HuH-7.5 (cell line): ENCODE data around the gene MAPK11.
A peak's percentile ranks its signal among the peaks of the same experiment; 100 is the strongest.
"Not testable (repeated sequence)": the region's sequence is repeated elsewhere in the genome, so short reads cannot be mapped to it uniquely, and the experiment has no call there.

Experiments
- DNase-seq: peaks from one replicate; pipeline ENCODE4 v3.0.0; 2011; ENCODE audit warnings: low spot score

The MAPK11 gene

DNA sequence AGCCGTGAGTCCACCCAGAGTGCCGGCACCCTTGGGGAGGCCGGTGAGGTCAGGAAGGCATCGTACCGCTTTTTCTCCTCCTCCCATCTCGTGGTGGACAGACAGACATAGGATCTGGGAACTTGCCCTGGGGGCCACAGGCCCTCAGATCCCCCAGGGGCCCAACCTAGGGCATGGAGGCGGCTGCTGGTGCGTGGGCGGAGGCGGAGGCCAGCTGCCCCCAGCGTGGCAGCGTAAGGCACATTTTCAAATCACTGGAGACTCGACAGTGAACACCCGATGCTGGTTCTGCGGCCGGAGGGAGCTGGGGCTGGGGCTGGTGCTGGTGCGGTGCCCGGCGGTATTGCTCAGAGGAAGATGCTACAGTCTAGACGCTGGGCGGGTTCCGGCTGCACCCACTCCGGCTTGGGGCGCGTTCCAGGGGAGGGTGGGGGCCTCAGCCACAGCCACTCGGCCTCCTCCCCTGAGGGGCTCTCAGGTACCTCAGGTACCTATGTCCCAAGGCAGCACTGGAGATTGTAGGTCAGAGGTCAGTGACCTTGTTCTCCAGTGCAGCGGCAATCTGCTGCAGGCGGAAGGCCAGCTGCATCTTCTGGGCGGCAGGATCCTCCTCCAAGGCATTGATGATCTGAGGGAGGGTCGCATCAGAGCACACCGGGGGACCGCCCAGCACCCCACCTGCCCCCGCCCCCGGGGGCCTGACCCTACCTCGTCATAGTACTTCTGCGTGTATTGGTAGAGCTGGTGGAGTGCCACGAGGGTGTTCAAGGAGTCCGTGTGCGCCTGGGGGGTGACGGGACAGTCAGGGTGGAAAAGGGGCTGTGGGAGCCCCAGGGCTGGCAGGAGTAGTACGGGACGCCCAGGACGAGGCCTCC is 5.2 kb upstream of the MAPK11 start:
- DNase-seq: no peak

DNA sequence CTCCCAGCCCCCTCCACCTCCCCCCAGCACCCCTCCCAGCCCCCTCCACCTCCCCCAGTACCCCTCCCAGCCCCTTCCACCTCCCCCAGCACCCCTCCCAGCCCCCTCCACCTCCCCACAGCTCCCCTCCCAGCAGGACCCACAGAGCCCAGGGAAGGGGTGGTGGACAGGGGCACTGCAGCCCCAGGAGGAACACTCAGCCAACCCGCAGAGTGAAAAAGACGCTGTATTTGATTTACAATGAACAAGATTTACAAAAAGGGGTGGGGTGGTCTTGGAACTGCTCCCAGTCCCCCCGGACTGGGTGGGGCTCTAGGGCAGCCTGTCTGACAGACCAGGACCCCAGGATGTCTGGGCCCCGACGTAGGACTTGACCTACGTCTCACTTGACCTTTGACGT is 4.6 kb upstream of the MAPK11 start:
- no peak for DNase-seq

DNA sequence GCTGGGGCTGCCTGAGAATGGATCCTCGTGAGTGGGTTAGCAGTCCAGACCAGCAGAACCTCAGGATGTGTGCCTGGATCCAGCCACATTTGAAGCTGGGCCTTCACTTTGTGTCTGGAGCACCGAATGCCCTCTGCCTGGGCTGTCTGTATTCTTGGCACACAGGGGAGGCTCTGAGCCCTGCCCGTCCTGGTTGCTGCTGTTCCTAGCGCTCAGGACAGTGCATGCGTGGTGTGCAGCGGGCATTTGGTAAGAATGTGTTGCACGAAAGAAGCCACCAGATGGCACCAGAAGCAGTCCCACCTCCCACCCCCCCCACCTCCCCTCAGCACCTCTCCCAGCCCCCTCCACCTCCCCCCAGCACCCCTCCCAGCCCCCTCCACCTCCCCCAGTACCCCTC is 4.1 kb upstream of the MAPK11 start:
- DNase-seq: peak; percentile 89

DNA sequence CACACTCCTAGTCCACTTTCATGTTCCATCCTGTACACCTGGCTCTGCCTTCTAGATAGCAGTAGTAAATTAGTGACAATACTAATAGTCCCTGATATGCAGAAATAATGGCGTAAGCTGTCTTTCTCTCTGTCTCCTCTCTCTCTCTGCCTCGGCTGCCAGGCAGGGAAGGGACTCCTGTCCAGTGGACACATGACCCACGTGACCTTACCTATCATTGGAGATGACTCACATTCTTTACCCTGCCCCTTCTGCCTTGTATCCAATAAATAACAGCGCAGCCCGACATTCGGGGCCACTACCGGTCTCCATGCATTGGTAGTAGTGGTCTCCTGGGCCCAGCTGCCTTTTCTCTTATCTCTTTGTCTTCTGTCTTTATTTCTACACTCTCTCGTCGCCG is 3.6 kb upstream of the MAPK11 start:
- DNase-seq: not testable (repeated sequence)

DNA sequence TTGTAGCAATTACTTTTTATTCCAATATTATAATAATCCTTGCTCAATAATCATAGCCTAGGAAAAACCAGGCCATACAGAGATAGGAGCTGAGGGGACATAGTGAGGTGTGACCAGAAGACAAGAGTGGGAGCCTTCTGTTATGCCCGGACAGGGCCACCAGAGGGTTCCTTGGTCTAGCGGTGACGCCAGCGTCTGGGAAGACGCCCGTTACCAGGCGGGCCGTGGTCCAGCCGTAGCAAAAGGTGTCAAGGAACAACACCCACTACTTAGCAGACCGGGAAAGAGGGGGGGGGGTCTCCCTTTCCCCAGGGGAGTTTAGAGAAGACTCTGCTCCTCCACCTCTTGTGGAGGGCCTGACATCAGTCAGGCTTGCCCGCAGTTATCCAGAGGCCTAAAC is 3.2 kb upstream of the MAPK11 start:
- DNase-seq: not testable (repeated sequence)

DNA sequence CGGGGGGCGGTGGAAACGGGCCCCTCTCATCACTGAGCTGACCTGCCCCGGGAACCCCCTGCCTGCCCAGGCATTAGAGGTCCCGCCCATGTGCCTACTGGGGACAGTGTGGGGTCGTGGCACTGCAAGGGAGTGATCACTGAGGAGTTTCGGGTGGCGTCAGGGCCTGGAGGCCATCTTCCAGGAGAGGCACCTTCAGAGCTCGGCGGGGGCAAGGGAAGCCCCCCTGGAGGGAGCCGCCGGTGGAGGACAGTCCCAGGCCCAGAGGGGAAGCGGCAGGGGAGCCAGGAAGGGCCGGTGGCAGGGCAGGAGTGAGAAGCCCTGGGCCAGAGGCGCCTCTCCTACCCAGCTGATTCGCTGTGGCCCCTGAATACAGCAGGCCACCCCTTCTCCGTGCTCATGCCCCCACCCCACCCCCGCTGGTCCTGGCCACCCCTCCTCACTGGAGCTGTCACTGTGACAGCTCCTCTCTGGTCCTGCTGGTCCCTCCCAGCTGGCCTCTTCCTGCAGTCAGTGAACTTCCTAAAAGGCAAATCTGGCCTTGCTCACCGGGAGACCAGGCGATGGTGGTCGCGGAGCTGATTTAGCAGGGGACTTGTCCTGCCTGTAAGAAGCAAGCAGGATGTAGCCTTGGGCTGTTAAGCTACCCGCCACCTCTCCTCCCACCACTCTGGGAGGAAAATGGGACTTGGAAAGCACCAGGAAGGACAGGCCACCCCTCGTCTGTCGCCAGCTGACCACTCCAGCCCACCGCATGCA is 2.0 kb upstream of the MAPK11 start:
- DNase-seq: no peak

DNA sequence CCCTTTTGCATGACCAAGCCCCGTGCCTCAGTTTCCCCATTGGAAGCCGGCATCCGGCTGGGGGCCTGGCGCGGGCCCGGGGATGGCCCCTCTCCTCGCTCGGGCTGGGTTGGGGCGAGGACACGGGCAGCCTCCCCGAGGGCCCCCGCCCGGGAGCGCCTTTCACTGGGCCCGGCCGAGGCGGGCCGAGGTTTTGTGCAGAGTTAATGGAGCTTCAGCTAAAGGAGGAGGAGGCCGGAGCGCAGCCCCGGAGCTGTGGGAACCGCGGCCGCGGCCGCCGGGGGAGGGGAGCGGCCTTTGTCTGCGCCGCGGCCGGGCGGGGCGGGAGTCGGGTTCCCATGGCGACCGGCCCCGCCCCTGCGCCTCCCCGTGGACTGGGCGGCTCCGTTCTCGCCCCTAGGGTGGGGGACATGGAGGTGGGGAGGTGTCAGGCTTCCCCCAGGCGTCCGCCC is 1.4 kb upstream of the MAPK11 start:
- peak; percentile 93 for DNase-seq

DNA sequence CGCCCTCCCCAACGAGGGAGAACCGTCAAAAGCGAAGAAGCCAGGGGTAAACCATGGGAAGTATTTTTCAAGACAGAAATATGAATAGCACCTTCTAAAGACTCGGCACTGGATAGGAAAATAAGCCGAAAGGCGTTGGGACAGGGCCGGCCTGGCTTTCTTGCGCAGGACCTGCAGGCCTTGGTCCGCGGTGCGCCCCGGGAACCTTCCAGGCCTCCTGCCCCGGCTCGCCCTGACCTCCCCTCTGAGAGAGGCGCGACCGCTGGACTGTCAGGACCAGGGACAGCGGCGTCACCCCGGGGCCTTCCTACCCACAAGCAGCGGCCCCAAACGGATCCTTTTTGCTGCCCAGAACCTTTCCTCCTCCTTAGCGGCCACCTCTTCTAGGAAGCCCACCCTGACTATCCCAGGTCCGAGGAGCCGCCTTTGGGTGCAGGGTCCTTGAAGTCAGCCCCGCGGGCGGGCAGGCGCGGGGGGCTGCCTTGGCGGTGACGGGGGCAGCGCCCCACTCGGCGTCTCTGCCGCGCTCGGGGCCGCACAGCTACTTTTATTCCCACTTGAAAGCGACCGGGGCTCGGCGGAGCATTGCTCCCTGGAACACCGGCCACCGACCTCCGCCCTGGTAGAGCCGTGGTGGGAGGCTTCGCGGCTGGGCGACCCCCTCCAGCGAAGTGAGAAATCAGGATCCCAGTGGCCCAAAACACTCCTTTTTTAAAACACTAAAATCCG is 650 bp upstream of the MAPK11 start:
- DNase-seq: peak; percentile 97

DNA sequence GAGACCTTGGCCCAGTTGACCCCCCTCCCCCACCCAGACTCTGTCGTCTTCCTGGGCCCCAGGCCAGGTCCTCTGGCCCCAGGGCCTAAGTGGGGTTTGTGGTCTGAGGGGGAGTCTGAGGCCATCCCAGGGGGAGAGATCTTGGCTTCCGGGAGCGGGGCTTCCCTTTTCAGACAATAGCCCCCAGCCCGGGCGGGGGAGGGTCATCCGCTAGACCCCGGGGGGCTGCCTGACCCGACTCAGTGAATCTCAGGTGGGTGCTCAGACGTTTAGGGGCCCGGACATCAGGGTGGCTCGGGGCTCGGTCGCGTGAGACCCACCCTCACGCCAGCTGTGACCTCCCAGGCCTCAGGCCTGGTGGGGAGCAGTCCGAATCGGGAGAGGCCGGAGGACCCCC is 609 bp downstream of the MAPK11 start:
- DNase-seq: no peak

DNA sequence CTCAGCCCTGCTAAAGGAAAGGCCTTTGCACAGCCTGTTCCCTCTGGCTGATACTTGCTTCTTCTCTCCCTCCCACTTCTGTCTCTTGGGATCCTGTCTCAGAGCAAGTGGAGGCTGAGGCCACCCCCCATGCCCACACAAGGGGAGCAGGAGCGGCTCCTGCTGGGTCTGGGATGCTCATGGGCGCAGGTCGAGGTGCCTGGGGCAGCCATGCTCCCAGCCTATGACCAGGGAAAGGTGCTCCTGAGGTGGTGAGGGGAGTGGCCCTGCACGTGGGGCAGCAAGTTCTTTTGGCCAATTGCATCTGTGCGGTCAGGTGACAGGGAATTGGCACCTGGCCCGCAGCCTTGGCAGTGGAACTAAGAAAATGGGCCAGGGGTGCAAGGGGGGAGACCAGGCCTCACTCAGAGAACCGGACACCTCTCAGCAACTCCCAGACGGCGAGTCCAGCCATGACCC is 1.5 kb downstream of the MAPK11 start:
- no peak for DNase-seq

DNA sequence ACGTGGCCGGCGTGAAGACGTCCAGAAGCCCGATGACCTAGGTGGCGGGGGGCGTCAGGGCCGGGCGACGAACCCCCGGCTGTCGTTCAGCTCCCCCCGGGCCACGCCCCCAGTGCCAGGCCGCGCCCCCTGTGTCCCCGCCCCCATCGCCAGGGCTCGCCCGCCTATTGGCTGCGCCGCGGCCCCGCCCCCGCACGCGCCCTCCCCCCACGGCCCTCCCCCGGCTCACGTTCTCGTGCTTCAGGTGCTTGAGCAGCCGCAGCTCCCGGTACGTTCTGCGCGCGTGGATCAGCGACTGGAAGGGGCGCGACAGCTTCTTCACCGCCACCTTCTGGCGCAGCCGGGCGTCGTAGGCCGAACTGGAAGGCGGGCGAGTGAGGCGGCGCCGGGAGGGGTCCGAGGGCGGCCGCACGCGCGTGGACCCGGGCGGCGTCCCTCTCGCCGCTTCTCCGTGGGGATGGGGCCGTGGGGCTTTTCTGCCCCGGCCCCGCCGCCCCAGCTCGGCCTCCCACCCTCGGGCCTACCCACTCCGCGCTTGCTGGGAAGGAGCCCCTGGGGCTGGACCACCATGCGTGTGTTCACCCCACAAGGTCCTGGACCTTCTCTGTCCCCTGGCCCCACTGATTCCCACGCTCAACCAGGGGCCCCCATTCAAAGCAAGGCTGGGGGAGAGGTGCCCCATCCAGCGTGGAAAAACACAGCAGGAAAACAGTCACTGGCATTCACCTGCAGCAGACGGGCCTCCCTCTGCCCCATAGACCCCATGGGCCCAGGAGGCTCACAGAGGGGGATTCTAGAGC is 2.4 kb downstream of the MAPK11 start:
- peak; percentile 61 for DNase-seq

DNA sequence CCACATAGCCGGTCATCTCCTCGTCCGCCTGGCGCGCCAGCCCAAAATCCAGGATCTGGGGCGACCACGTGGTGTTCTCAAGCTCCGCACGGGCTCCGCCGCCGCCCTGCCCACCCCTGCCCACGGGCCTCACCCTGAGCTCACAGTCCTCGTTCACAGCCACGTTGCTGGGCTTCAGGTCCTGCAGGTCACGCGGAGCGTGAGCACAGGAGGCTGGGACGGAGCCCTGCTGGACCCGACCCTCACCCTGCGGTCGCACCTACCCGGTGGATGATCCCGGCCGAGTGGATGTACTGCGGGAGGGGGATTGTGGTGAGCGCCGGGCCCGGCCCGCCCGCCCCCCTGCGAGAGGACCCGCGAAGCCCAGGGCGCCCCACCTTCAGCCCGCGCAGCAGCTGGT is 3.2 kb downstream of the MAPK11 start:
- DNase-seq: no peak

DNA sequence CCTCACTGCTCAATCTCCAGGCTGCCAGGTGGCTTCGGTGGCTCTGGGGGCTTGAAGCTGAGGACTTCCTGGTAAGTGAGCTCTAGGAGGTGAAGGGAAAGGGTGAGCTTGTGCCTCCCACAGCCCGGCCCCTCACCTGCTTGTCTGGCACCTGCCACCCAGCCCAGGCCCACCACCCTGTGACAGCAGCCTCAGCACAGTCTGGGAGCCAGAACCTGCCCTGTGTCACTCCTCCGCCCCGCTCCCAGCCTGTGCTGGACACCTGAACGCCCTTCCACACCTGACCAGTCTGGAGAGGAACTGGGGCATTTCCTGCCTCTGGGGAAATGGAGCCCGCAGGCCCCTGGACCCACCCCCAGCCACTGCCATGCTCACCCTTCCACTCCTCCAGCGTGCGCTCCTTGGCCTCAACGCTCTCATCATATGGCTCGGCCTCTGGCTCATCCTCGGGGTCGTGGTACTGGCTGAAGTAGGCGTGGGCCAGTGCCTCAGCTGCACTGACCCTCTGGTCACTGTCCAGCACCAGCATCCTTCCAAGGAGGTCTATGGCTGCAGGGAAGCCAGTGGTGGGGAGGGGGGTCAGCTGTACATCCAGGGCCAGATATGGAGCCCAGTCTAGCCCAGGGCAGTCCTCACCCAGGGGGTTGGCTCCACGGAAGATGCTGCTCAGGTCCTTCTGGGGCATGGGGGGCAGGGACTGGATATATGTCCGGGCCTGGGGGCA is 5.1 kb downstream of the MAPK11 start:
- DNase-seq: no peak

DNA sequence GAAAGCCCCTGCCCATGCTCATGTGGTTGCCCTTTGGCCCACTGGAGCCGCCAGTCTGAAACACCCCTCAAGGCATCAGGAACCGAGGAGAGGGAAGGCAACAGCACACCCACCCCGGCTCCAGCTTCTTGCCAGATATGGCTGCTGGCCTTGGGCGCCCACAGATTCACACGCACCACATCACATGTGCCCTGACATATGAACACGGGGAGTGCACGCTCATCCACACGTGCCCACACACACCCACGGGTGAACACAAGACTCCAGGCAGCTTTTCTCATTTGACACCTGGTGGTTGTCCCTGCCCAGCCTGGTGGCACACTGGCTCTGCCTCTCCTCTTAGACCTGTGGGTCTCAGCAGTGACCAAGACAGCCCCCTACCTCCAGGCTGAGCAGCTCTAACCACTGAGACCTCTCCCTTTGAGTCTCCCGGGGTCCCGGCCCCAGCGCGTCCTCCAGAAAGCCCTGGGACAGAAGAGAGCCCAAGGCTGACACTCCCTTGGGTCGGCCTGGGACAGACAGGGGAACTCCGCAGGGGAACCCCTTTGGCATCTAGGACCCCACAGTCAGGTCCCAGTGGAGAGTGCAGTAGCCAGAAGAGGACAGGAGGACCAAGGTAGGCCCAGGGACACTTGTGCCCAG is 6.0 kb downstream of the MAPK11 start:
- no peak for DNase-seq

DNA sequence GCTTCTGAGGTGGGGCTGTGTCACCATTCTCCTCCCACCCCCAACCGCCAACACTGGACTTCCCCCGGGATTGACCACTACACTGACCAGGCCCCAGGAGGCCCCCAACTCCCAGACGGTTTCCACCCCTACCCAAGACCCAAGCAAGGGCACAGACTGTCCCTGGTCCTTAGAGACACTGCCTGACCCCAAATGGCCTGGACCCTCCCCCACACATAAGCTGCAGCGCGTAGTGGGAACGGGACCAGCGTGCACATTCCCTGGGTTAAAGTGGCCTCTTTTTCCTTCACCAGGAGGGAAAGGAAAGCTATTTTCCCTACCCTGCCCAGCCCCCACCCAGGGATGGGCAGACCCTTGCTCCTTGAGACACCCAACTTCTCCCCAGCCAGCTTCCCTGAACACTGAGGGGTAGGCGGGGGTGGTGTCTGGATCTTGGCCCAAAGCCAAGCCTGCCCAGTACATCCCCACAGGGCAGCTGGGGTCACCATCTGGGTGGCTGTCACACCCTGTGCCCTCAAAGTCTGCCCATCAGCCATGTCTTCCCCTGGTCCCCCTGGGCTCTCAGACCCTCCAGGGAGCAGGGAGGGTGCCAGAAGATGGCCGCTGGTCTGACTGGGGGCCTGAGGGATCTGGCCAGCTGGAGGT is 7.1 kb downstream of the MAPK11 start:
- no peak for DNase-seq

DNA sequence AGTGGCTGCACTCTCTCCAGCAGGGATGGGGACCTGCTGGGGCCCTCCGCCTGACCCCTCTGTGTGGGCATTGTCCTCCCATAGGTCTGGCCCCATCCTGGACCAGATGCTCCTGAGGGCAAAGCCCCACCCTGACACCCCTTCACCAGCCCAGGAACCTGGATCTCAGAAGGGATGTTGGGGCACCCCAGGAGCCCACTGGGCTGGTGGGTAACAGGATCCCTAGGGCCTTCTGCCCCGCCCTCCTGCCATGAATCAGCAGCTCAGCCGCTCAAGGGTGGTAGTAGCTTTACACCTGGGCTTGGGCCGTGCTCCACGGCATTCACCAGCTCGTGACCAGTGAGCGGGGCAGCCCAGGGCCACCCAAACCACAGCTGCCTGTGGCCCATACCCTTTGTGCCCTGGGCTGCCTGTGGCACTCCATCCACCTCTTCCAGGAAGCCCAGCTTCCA is 7.7 kb downstream of the MAPK11 start:
- DNase-seq: peak; percentile 67

DNA sequence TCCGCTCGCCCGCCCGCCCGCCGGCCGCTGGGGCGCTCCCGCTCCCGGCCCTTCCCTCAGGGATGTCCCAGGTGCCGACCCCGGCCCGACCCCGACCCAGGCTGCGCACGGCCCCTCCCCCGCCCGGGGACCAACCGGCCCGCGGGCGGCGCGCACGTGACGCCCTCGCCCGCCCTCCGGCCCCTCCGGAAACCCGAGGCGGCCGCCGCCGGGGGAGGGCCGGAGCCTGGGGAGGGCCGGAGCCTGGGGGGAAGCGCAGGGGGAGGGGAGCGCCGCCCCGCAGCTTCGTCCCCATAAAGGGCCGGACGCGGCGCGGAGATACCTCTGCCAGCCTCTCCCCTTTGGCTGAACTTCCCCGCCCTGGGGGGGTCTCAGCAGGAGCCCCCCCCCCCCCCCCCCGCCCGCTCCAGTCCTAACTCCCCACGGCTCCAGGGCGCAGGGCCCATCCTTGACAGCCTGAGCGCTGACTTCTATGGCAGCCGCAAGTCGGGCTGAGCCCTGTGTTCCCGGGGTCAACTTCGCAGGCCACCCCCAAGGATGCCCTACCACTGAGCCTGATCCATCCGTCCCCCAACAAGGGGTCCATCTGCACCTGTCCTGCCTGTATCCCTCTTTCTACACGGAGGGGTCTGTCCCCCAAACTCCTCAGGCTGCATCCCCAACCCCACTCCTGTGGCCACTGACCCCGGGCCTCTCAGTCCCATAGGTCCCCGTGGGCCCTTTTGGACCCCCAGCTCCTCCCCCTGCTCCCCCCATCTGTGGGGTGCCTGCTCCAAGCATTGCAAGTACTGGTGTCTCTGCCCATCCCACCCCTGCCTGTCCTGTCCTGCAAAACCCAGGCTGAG is 8.3 kb downstream of the MAPK11 start, which contains the start of gene MAPK12:
Gene MAPK12 (minus strand): TSS at position 69 of the 845 bp plus-strand sequence. CDS start 174 bp downstream, outside the sequence.
- peak; percentile 96 for DNase-seq

DNA sequence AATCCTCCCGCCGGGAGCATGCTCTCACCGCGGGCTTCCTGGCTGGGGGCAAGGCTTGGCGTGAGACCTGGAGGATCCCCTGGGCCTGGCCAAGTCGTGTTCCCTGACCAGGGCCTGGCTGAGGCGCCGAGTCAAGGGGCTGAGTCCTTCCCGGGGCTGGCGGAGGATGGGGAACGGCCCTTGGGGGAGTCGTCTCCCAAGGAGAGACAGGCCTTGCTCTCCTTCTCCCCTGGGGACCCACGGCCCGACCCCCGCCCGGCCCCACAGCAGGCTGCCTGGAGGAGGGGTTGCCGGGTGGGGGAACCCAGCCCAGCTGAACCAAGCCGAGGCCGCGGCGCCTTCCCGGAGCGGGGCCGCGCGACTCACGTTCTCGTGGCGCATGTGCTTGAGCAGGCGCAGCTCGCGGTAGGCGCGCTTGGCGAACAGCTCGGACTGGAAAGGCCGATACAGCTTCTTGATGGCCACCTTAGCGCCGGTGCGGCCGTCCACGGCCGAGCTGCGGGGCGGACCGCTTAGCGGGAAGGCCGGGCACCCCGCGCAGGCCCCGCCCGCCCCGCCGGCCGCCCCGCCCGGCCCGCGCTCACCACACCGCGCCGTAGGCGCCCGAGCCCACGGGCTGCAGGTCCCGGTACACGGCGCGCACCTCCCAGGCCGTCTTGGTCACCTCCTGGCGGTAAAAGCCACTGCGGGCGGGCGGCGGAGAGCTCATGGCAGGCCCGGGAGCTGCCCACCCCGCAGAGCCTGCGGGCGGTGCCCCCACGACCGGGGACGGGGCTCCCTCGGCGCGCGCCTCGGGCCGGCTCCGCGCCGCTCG is 9.2 kb downstream of the MAPK11 start:
- DNase-seq: peak; percentile 83
